Inferior parietal cortex (tissue), 1 donor: ENCODE measurements around the gene TNNT1.
"Not testable (repeated sequence)": the region's sequence is repeated elsewhere in the genome, so short reads cannot be mapped to it uniquely, and the experiment has no call there.

Experiments used
- DNase-seq: peaks from one replicate; pipeline ENCODE4 v3.0.0-alpha.2; 2016; ENCODE audit errors: extremely low spot score

The TNNT1 gene

GRCh38 chr19:55169136-55169535, 20.1 kb upstream of the TNNT1 start:
- no peak for DNase-seq

- peak; percentile 84 for DNase-seq
Measured at GRCh38 chr19:55166530-55167268, 17.7 kb upstream of the TNNT1 start, which contains the start of gene DNAAF3. DNAAF3 (minus strand) TSS chr19:55166613; CDS start chr19:55166413, 200 bp downstream.

GRCh38 chr19:55165952-55166529, 17.0 kb upstream of the TNNT1 start:
- DNase-seq: no peak

DNA sequence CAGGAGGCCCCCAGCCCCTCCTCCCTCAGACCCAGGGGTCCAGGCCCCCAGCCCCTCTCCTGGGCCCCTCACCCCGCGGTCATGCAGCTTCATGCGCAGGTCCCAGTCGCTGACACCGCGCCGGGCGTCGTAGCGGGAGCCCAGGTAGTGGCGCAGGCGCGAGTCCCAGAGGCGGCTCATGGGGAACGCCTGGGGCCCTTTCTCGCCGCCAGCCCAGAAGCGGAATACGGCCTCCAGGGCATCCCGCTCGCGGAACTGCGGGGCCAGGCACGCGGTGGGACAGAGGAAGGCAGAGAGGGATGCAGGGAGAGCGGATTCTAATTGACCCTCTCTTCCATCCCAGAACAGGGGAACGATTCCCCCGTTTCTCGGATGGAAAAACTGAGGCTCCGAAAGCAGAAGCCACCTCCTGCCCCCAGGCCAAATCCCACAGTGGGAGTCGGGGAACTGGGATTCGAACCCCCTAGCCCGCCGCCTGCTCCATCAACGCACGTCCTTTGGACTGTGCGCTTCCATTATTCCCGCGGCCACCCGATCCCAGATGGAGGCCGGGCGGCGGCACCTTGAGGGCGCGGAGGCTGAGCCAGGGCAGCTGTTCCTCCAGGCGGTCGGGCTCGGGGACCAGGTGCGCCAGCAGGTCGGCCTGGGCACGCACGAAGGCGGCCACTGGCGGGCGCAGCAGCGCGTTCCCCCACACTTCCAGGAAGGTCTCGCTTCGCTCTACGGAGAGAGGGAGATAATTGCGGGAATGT, 12.7 kb upstream of the TNNT1 start:
- no peak for DNase-seq

GRCh38 chr19:55160986-55161365, 12.0 kb upstream of the TNNT1 start:
- DNase-seq: no peak

DNA sequence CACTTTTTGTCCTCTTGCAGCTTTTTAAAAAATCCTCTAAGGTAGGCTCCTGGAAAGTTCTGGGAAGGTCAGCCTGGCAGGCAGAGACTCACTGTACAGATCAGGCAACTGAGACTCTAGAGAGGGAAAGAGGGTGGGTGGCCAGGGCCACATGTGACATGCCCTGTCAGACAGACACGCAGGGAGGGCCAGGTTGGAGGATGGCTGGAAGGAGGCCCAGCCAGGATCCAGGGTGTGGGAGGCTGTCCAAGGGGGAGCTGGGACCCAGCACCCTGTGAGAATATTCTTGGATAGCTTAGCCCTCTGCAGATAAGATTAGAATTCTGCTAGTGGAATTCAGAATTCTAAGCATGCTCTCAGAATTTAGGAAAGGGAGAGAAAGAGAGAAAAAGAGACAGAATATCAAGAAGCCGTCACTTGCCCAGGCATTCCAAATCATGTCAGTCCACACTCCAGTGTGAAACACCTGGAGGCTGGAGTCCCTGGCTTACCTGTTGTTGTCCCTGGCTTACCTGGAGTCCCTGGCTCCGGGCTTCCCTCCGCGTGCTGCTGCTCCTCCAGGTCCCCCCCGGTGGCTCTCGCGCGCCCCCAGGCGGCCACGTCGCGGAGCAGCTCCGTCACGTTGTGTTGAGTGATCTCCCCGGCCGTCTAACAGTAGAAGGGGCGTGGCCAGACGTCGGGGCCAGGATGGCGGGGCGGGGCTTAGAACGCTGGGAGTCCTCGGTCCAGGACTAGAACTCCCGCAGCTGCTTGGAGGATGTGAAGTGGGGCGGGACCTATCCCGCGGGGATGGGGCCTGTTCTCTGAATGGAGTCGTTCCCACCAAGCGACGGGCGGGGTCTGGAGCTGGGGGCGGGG, 11.4 kb upstream of the TNNT1 start:
- DNase-seq: peak; percentile 64

DNA sequence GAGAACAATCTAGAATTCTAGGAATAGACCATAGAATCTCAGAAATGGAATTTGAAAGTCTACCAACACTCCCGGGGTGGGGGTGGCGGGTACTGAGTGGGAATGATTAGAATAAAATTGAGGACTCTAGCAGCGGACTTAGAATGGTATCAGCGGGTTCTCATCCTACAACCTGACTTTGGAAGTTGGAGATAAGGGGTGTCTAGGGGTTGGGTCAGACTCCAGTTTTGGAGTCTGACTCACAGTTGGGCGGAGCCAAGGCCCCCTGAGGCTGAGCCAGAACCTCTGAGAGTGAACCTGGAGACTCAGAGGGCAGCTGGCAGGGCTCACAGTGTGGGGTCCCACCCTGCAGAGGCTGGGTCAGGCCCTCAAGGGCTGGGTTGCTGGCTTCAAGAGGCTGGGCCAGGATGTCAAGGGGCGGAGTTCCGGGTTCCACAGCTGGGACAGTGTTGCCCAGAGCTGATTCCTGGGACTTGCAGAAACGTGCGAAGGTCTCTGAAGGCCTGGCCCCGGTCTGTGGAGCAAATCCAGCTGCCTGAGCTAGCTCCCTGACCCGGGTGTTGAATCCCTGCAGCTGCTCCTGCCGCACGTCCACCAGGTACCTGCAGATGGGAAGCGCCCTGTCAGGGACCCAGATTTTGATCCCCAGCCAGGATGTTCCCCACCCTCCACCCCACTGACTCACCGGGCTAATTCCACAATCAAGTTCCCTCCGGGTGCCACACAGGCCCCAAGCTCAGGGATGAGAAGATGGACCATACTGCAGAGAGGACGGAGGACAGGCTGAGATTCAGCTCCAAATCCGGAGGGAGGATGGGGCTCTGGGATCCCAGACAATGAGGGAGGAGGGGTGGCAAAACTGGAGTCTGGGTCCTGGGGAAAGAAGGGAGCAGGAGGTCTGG, 10.1 kb upstream of the TNNT1 start:
- no peak for DNase-seq

GRCh38 chr19:55158423-55158822, 9.4 kb upstream of the TNNT1 start:
- DNase-seq: no peak

GRCh38 chr19:55157064-55157908, 8.3 kb upstream of the TNNT1 start, which contains the start of gene TNNI3:
TNNI3 (minus strand) TSS chr19:55157732; CDS start chr19:55157589, 143 bp downstream.
- no peak for DNase-seq

DNA sequence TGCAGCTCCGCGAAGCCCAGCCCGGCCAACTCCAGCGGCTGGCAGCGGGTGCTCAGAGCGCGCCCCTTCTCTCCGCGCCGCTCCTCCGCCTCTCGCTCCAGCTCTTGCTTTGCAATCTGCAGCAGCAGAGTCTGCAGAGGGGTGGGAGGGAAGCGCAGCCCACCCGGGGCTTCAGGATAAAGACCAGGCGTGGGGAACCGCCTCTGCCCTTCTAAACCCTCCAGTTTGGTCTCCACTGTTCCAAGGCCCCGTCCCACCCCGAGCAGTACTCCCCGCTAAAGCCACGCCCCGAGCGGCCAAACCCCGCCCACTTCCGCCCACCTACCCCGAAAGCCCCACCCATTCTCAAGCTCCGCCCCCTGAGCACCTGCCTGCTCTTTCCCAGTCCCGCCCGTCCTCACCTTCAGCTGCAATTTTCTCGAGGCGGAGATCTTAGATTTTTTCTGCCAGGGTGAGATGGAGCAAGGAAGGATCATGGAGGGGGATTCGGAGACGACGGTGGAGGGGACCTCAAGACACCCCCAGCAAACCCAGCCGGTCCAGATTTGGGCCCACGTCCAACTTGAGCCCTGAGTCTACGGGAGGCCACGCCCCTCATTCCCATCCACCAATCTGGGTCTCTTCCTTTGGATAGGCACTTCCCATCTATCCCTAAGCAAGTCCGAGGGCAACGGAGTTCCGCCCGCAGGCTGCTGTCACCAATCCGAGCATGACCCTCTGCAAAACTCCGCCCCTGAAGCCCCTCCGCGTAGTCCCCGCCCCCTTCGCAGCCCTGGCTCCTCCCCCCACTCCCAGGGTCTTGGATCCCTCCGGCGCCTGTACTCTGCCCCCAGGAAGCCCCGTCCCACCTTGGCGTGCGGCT, 7.4 kb upstream of the TNNT1 start:
- no peak for DNase-seq

DNA sequence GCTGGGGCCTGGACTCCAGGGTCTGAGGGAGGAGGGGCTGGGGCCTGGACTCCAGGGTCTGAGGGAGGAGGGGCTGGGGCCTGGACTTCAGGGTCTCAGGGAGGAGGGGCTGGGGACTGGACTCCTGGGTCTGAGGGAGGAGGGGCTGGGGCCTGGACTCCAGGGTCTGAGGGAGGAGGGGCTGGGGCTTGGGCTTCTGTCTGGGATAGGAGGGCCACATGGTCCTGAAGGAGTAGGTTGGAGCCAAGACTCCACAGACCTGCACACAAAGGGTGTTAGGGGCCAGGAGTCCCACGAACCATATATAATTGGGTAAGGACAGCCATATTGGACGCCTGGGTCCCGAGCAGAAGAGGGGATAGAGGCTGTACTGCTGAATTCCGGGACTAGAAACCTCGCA, 6.8 kb upstream of the TNNT1 start:
- not testable (repeated sequence) for DNase-seq

GRCh38 chr19:55153652-55154264, 4.8 kb upstream of the TNNT1 start:
- no peak for DNase-seq

- DNase-seq: no peak
Measured at GRCh38 chr19:55152017-55152416, 3.0 kb upstream of the TNNT1 start.

GRCh38 chr19:55147545-55148251, 1.3 kb downstream of the TNNT1 start:
- DNase-seq: no peak

- peak; percentile 20 for DNase-seq
Measured at GRCh38 chr19:55146705-55147273, 2.2 kb downstream of the TNNT1 start.

DNA sequence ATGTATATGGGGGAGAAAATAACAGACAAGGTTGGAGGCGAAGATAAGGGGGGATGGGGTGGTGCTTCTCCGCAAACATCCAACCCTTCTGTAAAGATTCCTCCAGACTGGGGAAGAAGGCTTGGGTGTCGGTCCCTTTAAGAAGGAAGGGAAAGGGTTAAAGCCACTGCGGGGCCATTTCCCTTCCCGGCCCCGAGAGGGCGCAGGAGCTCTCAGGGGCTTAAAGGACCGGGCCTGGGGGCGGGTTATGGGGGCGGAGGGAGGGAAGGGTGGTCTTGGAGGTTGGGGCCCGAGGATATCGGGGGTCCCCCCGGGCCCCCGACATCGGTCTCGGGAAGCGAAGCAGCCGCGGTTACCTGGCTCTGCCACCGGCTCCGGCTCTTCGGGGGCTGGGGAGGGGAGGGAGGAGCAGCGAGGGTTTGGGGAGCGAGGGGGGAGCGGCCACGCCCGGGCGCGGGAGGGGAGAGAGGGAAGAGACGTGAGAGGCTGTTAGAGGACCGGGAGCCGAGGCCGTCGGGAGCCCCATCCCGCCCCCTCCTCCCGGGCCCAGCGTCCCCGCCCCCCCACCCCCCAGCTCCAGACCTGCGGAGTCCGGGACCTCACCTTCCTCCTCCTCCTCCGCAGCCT, 2.8 kb downstream of the TNNT1 start:
- DNase-seq: no peak

DNA sequence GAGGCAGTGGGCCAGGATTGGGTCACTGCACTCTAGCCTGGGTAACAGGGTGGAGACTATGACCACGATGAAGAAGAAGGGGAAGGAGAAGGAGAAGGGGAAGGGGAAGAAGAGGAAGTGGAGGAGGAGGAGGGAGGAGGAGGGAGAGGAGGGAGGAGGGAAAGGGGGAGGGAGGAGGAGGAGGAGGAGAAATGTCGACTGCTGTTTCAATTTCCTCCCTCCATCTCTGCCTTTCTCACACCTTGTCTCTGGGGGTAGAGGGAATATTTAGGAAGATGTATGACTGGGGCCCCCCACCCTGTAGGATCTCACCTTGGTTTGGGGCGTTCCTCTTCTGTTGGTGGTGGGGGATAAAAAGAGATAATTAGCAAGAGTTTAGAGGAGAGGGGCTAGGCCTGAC, 3.8 kb downstream of the TNNT1 start:
- DNase-seq: no peak
